HG02759 (cell line): ENCODE data around the gene RASSF4.

Experiments used
- ATAC-seq: cut with Tn5 transposase; IDR thresholded peaks from one replicate; pipeline ENCODE4 v1.9.1; 2021; ENCODE audit warnings: mild to moderate bottlenecking, moderate library complexity; ENCODE audit not compliant: unreplicated experiment

RASSF4 gene

DNA sequence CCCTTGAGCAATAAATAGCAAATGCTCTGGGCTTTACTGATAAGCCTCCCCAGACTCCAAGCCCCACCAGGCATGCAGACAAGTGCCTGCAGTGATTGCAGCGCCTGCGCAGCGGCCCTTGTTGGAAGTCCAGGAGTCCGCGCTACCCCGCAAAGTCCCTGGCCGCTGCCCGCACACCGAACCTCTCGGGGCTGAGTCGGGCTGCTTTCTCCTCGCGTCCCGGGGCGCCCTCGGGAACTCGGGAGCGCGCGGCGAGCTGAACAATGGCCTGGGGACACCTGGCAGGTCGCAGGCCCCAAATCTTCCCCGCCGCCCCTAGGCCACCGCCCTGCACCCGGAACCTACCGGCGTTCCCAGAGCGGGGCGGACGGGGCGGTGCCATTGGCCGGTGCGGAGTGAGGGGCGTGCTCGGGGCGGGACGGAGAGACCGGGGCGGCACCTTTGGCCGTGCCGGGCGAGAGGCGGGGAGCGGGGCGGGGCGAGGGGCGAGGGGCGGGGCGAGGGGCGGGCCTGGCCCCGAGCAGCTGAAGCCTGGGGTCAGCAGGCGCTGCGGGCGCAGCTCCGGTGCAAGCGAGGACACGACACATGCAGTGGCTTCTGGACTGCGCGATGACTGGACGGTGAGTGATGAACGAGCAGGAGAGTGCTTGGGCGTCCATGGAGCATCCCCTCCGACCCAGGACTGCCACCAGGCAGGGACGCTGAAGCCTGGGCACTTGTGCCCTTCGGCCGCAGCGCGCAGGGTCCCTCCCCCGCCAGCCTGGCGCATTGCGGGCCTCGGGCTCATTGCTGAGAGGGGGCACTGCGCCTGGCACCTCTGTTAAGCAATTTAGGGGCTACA is at the start of gene RASSF4:
Gene RASSF4 (plus strand): TSS at position 556 of the 841 bp plus-strand sequence. CDS start 10,401 bp downstream, outside the sequence.
- ATAC-seq, result peak; percentile 96

DNA sequence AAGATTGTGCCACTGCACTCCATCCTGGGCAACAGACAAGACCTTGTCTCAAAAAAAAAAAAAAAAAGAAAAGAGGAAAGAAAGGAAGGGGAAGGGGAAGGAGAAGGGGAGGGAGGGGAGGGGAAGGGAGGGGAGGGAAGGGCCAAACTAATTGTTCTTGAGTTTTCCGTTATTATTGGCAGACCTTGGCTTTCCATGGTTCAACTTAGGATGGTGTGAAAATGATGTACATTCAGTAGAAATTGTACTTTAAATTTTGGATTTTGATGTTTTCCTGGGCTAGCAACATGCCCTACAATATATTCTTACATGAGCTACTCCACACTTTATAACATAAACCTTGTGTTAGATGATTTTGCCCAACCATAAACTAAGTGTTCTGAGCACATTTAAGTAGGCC is 49.7 kb upstream of the RASSF4 start:
- no peak for ATAC-seq

GRCh38 chr10:44910602-44911001 is 49.0 kb upstream of the RASSF4 start:
- ATAC-seq, result no peak

GRCh38 chr10:44911081-44911540 is 48.5 kb upstream of the RASSF4 start, which contains the start of gene TMEM72:
TSS of gene TMEM72 (plus strand) at chr10:44911337. CDS start at chr10:44911513, 176 bp downstream.
- ATAC-seq, result no peak

DNA sequence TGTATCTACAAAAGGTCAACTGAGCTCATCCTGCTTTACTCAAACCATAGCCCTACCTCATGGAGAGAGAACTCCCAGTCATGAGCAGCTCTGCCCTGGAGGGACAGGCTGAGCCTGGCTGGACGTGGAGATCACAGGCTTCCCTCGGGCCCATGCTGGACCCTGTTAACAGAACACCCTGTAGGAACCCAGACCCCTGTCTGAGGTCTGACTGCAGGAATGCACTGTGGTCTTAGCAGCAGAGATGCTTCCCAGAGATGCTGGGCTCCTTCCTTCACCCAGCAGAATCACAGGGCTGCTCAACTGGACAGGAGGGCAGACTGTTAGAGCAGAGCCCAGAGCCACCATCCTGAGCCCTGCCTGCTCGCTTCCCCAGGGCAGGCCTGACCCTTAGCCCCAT is 47.7 kb upstream of the RASSF4 start:
- no peak for ATAC-seq

- ATAC-seq, result no peak
Measured at GRCh38 chr10:44913350-44914081, 46.1 kb upstream of the RASSF4 start.

GRCh38 chr10:44914891-44915290 is 44.7 kb upstream of the RASSF4 start:
- no peak for ATAC-seq

- ATAC-seq, result no peak
Measured at GRCh38 chr10:44916429-44916828, 43.2 kb upstream of the RASSF4 start.

- ATAC-seq, result no peak
Measured at GRCh38 chr10:44917848-44918247, 41.8 kb upstream of the RASSF4 start.

- no peak for ATAC-seq
Measured at GRCh38 chr10:44920252-44920651, 39.4 kb upstream of the RASSF4 start.

DNA sequence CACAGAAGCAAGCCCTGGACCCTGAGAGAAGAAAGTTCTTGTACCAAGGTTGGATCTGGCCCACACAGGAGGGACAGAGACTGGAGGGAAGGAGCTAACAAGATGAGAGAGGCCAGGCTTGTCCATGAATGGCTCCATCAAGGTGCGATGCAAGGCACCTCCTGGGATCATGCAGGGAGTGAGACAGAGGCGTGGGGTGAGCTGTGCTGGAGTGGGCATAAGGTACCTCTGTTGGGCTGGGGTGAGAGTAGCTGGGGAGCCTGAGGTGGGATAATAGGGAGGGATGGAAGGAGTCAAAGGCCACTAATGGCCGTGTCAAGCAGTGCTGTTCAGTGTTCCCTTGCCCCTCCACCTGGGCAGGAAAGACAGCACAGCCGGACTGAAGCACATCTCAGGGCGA is 38.5 kb upstream of the RASSF4 start:
- no peak for ATAC-seq

DNA sequence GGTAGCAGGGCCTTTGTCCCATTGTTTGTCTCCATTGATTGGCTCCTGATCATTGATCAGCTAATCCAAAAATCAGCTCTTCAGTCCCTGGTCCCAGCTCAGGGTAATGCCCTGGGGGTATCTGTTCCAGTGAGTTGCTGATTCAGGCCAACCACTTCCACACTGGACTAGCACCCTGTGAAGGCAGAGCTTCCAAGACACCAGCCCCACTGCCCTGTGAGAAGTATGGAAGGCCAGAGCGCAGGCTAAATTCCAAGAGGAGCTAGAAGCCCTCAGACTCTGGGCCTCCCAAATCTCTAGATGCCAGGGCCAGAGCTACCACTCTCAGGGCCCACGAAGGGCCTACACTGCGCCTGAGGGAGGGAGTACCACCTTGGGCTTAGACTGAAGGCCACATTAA is 38.1 kb upstream of the RASSF4 start:
- ATAC-seq, result no peak

GRCh38 chr10:44922021-44922420 is 37.6 kb upstream of the RASSF4 start:
- no peak for ATAC-seq

DNA sequence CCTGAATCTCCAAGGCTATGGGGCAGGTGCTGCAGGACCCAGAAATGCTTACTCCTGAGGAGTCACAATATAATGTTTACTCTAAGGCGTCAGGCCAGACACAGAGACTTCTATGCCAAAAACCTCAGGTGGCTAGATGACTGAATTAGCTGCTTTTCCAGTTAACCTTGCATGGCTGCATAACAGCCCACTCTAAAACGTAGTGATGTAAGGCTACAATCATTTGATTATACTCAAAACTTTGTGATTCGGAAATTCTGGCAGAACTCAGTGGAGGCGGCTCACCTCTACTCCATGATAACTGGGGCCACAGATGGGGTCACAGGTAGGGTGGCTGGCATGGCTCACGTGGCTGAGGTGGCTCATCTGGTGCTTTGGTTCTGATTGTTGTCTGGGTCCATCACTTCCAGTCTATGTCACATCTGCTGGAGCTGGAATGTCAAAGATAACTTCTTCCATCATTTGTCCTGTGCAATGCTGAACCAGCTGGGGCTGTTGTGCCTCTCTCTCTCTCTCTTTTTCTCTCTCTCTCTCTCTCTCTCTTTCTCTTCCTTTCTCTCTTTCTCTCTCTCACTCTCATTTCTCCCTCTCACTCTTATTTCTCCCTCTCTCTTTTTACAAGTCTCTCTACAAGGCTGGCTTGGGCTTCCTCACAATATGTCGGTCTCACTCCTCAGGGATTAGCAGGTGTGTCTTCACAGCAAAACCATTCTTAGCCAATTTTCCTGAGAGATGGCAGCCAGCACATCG is 36.6 kb upstream of the RASSF4 start:
- no peak for ATAC-seq

- ATAC-seq, result no peak
Measured at GRCh38 chr10:44923611-44924010, 36.0 kb upstream of the RASSF4 start.

DNA sequence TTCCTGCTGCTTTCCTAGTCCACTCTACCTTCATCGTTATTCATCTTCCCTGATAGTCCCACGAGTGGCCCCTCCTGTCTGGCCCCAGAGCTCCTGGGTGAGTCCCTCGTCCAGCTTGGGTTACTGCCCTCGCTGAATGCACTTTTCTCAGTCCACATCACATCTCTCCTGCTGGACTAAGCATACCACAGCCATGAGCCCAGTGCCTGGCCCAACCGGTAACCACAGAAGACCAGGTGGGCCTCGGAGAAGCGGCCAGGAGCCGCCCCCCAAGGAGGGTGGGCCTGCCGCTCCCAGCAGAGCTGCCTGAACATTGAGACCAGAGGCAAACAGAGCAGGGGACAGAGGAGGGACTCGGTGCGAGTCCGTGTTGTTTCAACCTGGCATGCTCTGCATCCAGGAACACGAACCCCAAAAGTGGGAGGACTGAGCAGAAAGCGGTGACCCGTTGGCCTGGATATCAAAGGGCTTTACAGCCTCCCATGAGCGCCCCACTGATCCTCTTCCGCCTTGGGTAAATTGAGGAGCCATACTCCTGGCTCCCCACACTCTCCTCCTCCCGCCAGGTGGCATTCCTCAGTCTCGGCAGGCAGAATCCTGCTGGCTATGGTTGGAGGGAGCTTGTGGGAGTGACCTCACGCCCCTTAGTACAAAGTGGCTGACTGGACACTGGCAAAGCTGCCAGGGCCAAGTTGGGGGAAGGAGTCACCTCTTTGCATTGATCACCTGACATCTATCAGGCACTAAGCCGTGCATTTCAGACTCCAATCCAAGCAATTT is 35.2 kb upstream of the RASSF4 start:
- no peak for ATAC-seq

- no peak for ATAC-seq
Measured at GRCh38 chr10:44925224-44925623, 34.4 kb upstream of the RASSF4 start.

- ATAC-seq, result no peak
Measured at GRCh38 chr10:44925811-44926750, 33.5 kb upstream of the RASSF4 start.

GRCh38 chr10:44926751-44927351 is 32.8 kb upstream of the RASSF4 start:
- ATAC-seq, result no peak
